HL-60/S4 (cell line): ENCODE measurements around the gene CYP4F3.
"Not testable (repeated sequence)": the region's sequence is repeated elsewhere in the genome, so short reads cannot be mapped to it uniquely, and the experiment has no call there.

ENCODE experiments used
- in situ Hi-C: fragments of 300-500 bp; cut with MboI; formaldehyde crosslinking; loops from 2 replicates; pipeline ENCODE4 v1.14.3; 2022; ENCODE audit warnings: low sequenced_read_pairs

CYP4F3 gene

DNA sequence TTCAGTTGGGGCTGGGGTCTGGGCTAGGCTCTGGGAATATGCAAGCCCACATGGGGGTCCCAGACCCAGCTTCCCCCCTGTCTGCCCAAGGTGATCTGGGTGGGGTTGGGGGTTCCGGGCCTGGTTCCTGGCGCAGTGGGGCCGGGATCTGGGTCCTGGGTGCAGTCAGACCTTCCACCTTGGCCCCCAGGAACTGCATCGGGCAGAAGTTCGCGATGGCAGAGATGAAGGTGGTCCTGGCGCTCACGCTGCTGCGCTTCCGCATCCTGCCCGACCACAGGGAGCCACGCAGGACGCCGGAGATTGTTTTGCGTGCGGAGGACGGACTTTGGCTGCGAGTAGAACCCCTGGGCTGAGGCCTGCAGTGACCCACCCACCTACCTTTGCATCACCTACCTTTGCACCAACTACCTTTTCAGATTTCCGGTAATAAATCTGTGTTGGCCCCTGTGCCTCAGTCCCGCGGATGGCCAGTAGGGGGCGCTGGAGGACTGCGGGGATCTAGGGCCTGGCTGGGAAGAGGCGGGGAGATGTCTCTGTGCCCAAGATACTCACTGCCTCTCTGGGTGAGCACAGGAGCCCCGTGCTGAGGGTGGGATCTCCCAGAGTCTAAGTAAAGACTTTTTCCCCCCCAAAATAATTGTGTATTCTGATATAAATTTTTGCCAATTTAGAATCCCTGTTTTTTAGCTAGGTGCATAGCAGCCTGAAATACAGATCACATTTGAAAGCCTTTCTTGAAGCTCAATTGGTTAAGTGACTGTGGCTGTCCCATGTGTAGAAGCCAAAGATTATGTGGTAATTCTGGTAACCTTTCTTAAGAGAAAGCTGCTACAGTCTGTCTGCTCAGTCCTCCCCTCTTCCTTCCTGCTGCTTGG lies 11.5 kb upstream of the CYP4F3 start:
- in situ Hi-C loops: loop anchor here (10.0 to 25.0 kb wide), 2 partner anchors 556 to 758 kb away; partner anchors contain the start of gene FAM32A

GRCh38 chr19:15631817-15632216 lies 8.9 kb upstream of the CYP4F3 start:
- in situ Hi-C loops: loop anchor here (25.0 kb wide), 1 partner anchor 755 kb away; no protein-coding TSS in a partner anchor

DNA sequence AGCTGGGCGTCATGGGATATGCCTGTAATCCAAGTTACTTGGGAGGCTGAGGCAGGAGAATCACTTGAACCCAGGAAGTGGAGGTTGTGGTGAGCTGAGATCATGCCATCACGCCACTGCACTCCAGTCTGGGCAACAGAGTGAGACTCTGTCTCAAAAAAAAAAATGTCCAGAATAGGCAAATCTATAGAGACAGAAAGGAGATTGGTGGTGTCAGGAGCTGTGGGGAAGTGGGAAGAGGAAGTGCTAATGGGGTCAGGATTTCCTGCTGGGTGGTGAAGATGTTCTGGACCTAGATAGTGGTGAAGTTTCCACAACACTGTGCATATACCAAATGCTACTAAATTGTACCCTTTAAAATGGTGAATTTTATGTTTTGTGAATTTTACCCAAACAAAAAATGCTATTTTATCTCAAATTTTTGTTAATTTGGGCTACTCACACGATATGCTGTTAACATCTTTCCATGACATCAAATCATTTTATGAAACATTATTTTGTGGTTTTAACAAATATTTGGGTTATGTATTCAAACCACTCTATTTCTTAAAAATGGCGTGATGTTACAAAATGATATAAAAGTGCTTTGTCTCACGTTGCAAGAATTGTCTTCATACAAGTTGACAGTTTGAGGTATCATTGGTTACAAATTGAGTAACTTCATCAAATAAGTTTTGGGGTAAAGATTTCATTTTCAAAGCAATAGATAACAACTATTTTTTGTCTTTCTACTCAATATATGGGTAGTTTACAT lies 7.4 kb upstream of the CYP4F3 start:
- in situ Hi-C loops: loop anchor here (25.0 kb wide), 1 partner anchor 754 kb away; no protein-coding TSS in a partner anchor

GRCh38 chr19:15634105-15634504 lies 6.6 kb upstream of the CYP4F3 start:
- in situ Hi-C loops: loop anchor here (25.0 kb wide), 1 partner anchor 753 kb away; no protein-coding TSS in a partner anchor

DNA sequence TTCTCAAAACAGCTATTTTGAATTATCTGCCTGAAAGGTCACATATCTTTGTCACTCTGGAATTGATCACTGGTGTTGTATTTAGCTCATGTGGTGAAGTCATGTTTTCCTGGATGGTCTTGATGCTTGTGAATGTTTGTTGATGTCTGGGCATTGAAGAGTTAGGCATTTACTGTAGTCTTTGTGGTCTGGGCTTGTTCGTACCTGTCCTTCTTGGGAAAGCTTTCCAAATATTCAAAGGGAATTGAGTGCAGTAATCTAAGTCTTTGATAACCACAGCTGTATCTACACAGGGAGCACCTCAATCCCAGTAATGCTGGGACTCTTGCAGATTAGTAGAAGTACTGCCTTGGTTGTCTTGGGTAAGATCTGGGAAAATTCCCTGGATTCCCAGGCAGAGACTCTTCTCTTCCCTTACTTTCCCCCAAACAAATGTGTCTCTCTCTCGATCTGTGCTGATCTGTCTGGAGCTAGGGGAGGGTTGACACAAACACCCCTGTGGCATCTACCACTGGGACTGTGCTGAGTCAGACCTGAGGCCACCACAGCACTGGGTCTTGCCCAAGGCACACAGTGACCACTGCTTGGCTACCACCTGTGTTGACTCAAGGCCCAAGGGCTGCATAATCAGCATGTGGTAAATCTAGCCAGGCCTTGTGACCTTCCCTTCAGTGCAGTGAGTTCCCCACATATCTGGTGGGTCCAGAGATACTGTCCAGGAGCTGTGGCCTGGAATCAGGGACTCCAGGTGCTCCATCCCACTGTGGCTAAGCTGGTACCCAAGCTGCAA lies 5.5 kb upstream of the CYP4F3 start:
- in situ Hi-C loops: loop anchor here (25.0 kb wide), 1 partner anchor 752 kb away; no protein-coding TSS in a partner anchor

DNA sequence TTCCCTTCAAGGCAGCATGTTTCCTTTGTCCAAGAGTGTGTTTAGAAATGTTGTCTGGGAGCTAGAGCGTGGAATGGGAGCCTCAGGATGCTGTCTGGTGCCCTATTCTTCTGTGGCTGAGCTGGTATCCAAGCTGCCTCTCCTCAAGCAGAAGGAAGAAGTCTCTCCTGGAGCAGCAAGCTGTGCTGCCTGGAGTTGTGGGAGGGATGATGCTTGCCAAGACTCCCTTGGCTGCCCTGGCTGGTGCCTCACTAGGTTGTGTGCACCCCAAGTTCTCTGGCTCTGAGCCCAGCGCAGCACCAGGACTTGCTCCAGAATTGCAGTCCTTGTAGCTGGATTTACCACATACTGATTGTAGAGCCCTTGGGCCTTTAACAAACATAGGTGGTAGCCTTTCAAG lies 4.7 kb upstream of the CYP4F3 start:
- in situ Hi-C loops: loop anchor here (25.0 kb wide), 1 partner anchor 751 kb away; no protein-coding TSS in a partner anchor

GRCh38 chr19:15639596-15639995 lies 1.1 kb upstream of the CYP4F3 start:
- in situ Hi-C loops: loop anchor here (25.0 kb wide), 1 partner anchor 748 kb away; no protein-coding TSS in a partner anchor

- in situ Hi-C loops: loop anchor here (25.0 kb wide), 1 partner anchor 746 kb away; no protein-coding TSS in a partner anchor
Measured at GRCh38 chr19:15640904-15641597, 354 bp downstream of the CYP4F3 start.

DNA sequence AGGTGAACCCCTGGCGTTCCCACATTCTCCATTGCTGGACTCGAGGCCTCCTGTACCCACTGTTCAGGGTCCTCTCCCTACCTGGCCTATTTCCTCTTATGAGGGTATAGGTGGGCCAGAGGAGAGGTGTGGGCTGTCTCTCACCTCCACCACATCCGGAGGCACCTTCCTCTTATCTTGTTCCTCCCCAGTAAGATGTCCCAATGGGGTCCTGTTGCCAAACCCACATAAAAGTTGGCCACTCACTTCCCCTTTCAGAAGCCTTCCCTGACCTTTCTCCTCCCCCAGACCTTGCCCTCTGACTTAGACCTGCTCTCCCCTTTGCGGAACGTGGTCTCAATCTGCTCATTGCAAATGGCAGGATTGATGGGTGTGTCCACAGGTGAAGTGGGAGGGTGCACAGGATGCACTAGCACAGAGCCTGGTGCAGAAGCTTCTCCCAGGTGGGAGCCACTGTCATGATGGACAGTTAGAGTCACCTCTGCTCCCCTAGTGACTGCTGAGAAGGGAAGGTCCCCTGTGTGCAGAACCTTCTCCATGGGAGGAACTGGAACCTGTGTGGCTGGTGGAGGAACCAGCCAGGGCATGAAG lies 1.3 kb downstream of the CYP4F3 start:
- in situ Hi-C loops: loop anchor here (25.0 kb wide), 1 partner anchor 745 kb away; no protein-coding TSS in a partner anchor

- in situ Hi-C loops: loop anchor here (25.0 kb wide), 1 partner anchor 744 kb away; no protein-coding TSS in a partner anchor
Measured at GRCh38 chr19:15642807-15643206, 2.1 kb downstream of the CYP4F3 start.

DNA sequence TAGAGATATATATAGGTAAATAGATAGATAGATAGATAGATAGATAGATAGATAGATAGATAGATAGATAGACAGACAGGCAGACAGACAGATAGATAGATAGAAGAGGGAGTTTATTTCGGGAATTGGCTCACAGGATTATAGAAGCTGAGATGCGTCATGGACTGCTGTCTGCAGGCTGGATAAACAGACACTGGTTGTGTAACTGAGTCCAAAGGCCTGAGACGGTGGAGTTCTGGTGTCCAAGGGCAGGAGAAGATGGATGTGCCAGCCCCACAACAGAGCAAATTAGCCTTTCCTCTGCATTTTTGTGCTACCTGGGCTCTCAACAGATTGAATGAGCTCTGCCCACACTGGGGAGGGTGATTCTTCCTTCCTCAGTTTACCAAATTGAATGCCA lies 2.7 kb downstream of the CYP4F3 start:
- in situ Hi-C loops: loop anchor here (25.0 kb wide), 1 partner anchor 744 kb away; no protein-coding TSS in a partner anchor

- in situ Hi-C loops: loop anchor here (25.0 kb wide), 1 partner anchor 743 kb away; no protein-coding TSS in a partner anchor
Measured at GRCh38 chr19:15644066-15644741, 3.5 kb downstream of the CYP4F3 start.

- in situ Hi-C loops: loop anchor here (25.0 kb wide), 1 partner anchor 742 kb away; no protein-coding TSS in a partner anchor
Measured at GRCh38 chr19:15644816-15645215, 4.1 kb downstream of the CYP4F3 start.

GRCh38 chr19:15649526-15649925 lies 8.8 kb downstream of the CYP4F3 start:
- in situ Hi-C loops: loop anchor here (25.0 kb wide), 1 partner anchor 738 kb away; no protein-coding TSS in a partner anchor

DNA sequence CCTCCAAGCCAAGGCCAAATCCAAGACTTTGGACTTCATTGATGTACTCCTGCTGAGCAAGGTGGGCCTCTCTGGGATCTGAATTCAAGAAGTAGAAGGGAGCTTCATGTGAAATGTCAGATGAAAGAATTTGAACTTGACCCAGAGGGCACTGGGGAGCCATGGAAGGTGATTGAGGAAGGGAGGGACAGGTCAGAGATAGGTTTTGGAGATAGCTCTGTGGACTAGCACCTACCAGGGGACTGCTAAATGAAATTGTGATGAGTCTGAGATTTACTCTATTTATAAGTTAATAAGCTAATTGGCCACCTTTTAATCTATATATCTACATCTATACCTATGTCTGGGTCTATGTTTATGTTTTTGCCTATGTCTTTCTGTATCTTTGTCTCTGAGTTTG lies 9.4 kb downstream of the CYP4F3 start:
- in situ Hi-C loops: not testable (repeated sequence)

DNA sequence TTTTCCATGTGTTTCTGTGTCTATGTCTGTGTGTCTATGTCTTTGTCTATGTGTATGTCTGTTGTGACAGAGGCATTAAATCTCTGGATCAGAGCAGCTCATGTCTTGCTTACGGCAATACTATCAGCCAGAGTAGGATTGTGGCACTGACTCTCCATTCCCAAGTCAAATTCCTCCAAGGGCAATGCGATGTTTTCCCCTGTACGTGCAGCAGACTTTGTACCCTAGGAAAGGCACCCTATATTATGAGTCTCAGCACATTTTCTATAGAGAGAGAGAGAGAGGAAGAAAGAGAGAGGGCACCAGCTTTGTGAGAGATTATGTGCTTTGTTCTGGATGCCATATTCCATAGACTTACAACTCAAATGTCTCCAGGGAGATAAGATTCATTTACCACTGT lies 11.1 kb downstream of the CYP4F3 start:
- in situ Hi-C loops: no loop called here

DNA sequence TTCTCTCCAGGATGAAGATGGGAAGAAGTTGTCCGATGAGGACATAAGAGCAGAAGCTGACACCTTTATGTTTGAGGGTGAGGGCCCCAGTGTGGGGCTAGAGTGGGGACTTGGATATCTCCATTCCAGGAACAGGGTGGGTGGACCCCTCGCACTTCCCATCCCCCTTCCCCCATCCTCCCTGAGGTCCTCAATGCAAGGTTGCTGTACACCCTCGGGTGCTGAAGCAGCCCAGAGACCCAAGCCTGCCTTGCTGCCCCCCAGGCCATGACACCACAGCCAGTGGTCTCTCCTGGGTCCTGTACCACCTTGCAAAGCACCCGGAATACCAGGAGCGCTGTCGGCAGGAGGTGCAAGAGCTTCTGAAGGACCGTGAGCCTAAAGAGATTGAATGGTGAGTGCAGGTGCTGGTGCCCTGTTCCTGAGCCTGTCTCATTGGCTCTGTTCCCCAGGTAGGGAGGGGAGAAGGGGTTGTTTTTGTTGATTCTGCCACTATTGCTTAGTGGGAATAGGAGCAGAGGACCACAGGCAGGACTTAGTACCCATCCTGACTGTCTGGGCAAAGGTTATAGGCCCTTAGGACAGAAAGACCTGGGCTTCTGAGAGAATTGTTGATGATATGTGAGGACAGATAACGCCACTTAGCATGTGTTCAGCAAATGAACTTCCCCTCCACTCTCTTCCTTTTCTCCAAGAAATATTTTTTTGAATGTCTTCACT lies 12.0 kb downstream of the CYP4F3 start:
- in situ Hi-C loops: no loop called here

DNA sequence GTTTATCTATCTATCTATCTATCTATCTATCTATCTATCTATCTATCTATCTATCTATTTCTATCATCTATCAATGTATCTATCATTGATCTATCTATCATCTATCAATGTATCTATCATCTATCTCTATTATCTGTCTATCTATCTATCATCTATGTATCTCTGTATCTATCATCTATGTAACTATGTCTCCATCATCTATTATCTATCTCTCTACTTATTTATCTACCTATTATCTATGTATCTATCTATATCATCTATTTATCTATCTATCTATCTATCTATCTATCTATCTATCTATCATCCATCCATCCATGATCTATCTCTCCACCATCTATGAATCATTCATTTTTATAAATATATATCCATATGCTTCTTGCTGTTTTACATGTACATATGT lies 15.8 kb downstream of the CYP4F3 start:
- in situ Hi-C loops: no loop called here
